NCI-H774 (cell line): ENCODE measurements around the gene ATG4B.
"Not testable (repeated sequence)": the region's sequence is repeated elsewhere in the genome, so short reads cannot be mapped to it uniquely, and the experiment has no call there.

Experiments used
- DNase-seq: peaks from one replicate; lab custom pipeline; 2025; lab: John Stamatoyannopoulos, UW

Gene ATG4B

GRCh38 chr2:241637018-241637794 lies at the start of gene ATG4B, which contains the start of gene THAP4:
TSS of gene ATG4B (plus strand) at chr2:241637693. CDS start at chr2:241637715, 22 bp downstream.
TSS of gene THAP4 (minus strand) at chr2:241637158. CDS start at chr2:241637017, 141 bp downstream.
- DNase-seq = peak; percentile 84

GRCh38 chr2:241589863-241590262 lies 47.6 kb upstream of the ATG4B start:
- not testable (repeated sequence) for DNase-seq

- DNase-seq = not testable (repeated sequence)
These were observed 46.7 kb upstream of the ATG4B start for GRCh38 chr2:241590496-241591455.

GRCh38 chr2:241592126-241592845 lies 45.2 kb upstream of the ATG4B start:
- no peak for DNase-seq

- no peak for DNase-seq
These were observed 44.2 kb upstream of the ATG4B start for GRCh38 chr2:241593271-241593670.

- no peak for DNase-seq
These were observed 41.8 kb upstream of the ATG4B start for GRCh38 chr2:241595600-241596140.

GRCh38 chr2:241597561-241597960 lies 39.9 kb upstream of the ATG4B start:
- no peak for DNase-seq

- no peak for DNase-seq
These were observed 39.4 kb upstream of the ATG4B start for GRCh38 chr2:241598061-241598460.

GRCh38 chr2:241598487-241598886 lies 39.0 kb upstream of the ATG4B start:
- peak; percentile 3 for DNase-seq

GRCh38 chr2:241599615-241600014 lies 37.9 kb upstream of the ATG4B start:
- DNase-seq = no peak

- DNase-seq = no peak
These were observed 35.7 kb upstream of the ATG4B start for GRCh38 chr2:241601841-241602240.

- DNase-seq = no peak
These were observed 34.8 kb upstream of the ATG4B start for GRCh38 chr2:241602720-241603119.

- no peak for DNase-seq
These were observed 33.8 kb upstream of the ATG4B start for GRCh38 chr2:241603686-241604085.

GRCh38 chr2:241606186-241606585 lies 31.3 kb upstream of the ATG4B start:
- DNase-seq = no peak

- no peak for DNase-seq
These were observed 30.2 kb upstream of the ATG4B start for GRCh38 chr2:241607162-241607885.

GRCh38 chr2:241608881-241609280 lies 28.6 kb upstream of the ATG4B start:
- no peak for DNase-seq

- DNase-seq = peak; percentile 8
These were observed 27.4 kb upstream of the ATG4B start for GRCh38 chr2:241609859-241610793.

- DNase-seq = no peak
These were observed 26.4 kb upstream of the ATG4B start for GRCh38 chr2:241611062-241611461.

GRCh38 chr2:241612156-241613016 lies 25.1 kb upstream of the ATG4B start:
- DNase-seq = peak; percentile 53
